Osteoblast (primary cell): ENCODE measurements around the gene TYR. TPM values are rescaled to one million over a fixed set of nuclear protein-coding genes. Genes with fewer than 3 reads are reported as not detected.
A peak's percentile ranks its signal among the peaks of the same experiment; 100 is the strongest.
"Not testable (repeated sequence)": the region's sequence is repeated elsewhere in the genome, so short reads cannot be mapped to it uniquely, and the experiment has no call there.

Experiments used
- DNase-seq: peaks from one replicate; pipeline ENCODE4 v3.0.0; 2011; ENCODE audit warnings: low spot score, mixed read lengths; ENCODE audit not compliant: insufficient read length; ENCODE audit errors: missing footprints
- H2AFZ ChIP-seq: 2 replicates; pipeline ENCODE4 v1.6.0; 2011; ENCODE audit warnings: mild to moderate bottlenecking, low read length
- H3K27ac ChIP-seq: 2 replicates; pipeline ENCODE4 v1.5.1; 2011; ENCODE audit warnings: mild to moderate bottlenecking, low read depth, low read length, moderate library complexity
- H3K27me3 ChIP-seq: 2 replicates; pipeline ENCODE4 v1.6.0; 2012; ENCODE audit warnings: mild to moderate bottlenecking, control low read depth, inconsistent platforms, low read length, moderate library complexity; ENCODE audit not compliant: insufficient read depth
- H3K36me3 ChIP-seq: 2 replicates; pipeline ENCODE4 v1.5.1; 2011; ENCODE audit warnings: mild to moderate bottlenecking, low read length, control low read depth, moderate library complexity; ENCODE audit not compliant: insufficient read depth
- H3K4me1 ChIP-seq: 2 replicates; pipeline ENCODE4 v1.5.1; 2011; ENCODE audit warnings: mild to moderate bottlenecking, low read length, control low read depth, moderate library complexity; ENCODE audit not compliant: insufficient read depth
- H3K4me2 ChIP-seq: 2 replicates; pipeline ENCODE4 v1.6.0; 2011; ENCODE audit warnings: mild to moderate bottlenecking, low read length; ENCODE audit not compliant: insufficient read depth
- H3K4me3 ChIP-seq: fragments of 200-600 bp; sonication (generic); 3 replicates; pipeline ENCODE4 v1.5.1; 2012; ENCODE audit warnings: mild to moderate bottlenecking, low read length, inconsistent platforms; ENCODE audit not compliant: insufficient read depth
- H3K79me2 ChIP-seq: 2 replicates; pipeline ENCODE4 v1.6.0; 2012; ENCODE audit warnings: mild to moderate bottlenecking, low read length, control low read depth, inconsistent platforms; ENCODE audit not compliant: insufficient read depth
- H3K9me3 ChIP-seq: 2 replicates; pipeline ENCODE4 v1.5.1; 2011; ENCODE audit warnings: low read depth, low read length, control low read depth
- H4K20me1 ChIP-seq: 2 replicates; pipeline ENCODE4 v1.6.0; 2012; ENCODE audit warnings: mild to moderate bottlenecking, low read length, control low read depth; ENCODE audit not compliant: insufficient read depth
- total RNA-seq: library from RNA; depleted of rRNA; stranded (reverse); fragments of >200 nt; gene quantifications from 2 replicates; pipeline ENCODE4 v1.2.3, GENCODE V29; 2012

The TYR gene
- total RNA-seq, 1 donor, result not detected

DNA sequence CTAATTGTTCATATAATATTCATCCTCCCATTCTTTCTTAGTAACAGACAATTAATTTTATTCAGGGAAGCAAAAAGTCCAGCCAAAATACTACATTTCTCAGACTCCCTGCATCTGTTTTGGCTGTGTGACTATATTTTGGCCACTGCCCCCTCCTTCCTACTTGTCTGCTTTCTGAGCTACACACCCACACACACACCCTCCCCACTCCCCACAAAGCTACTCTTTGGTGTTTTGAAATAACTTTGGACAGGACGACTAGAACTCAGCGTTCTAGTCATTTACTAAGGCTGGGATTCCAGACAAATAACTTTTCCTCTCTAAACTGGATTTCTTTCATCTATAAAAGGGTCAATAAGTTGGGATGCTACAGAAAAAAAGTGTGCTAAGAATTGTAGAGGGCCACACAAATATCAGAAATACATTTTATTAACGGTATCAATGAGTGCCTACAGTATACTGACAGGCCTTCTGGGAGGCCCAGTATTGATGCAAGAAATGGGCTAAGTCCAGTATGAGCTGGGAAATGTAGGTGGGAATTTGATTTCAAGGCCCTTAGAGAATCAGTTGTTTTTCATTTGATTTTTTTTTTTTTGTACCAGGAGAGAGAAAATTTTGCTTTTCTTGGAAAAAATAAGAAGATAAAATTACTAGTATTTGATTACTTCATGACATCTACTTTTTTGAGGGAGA, 165.4 kb downstream of the TYR start:
- not testable (repeated sequence) for H3K9me3 ChIP-seq, H3K27ac ChIP-seq, H3K36me3 ChIP-seq, H3K79me2 ChIP-seq, H3K4me3 ChIP-seq, H3K4me2 ChIP-seq, H4K20me1 ChIP-seq, DNase-seq, H3K4me1 ChIP-seq, H3K27me3 ChIP-seq
- H2AFZ ChIP-seq, result peak overlapping the region; percentile 76

Other genes starting within 250 kb of the TYR start
- gene GRM5, start 111.9 kb upstream of the TYR start, total RNA-seq, result not detected in 2 replicates